Measurements from ENCODE around the gene TTYH3. TPM values are rescaled to one million over a fixed set of nuclear protein-coding genes. Genes with fewer than 3 reads are reported as not detected.

The TTYH3 gene
- total RNA-seq, 1 donor from 2014 or later = 51.7 TPM

GRCh38 chr7:2649991-2650390, 18.2 kb downstream of the TTYH3 start:
- no peaks in the 10 kb centered on the region for H3K27me3 ChIP-seq (ENCODE audit: low read depth)
- H3K27ac ChIP-seq = no peak overlapping the region
- no peaks in the 10 kb centered on the region for H3K9me3 ChIP-seq
- no peak for TF ChIP-seq CTCF (IDR thresholded peaks at IDR 0.05)
- H3K4me1 ChIP-seq = peaks cover 10% of the 10 kb centered on the region
- H3K36me3 ChIP-seq = peaks cover 44% of the 10 kb centered on the region
- DNase-seq (no peak), ATAC-seq (no peak)
- no peak overlapping the region for H3K4me3 ChIP-seq
- intact Hi-C loops (cut with DNase I) = no loop called here

GRCh38 chr7:2650451-2650850, 18.7 kb downstream of the TTYH3 start:
- peaks cover 5% of the 10 kb centered on the region for H3K4me1 ChIP-seq
- H3K27ac ChIP-seq = no peak overlapping the region
- TF ChIP-seq CTCF (IDR thresholded peaks at IDR 0.05) = no peak
- no peaks in the 10 kb centered on the region for H3K9me3 ChIP-seq
- no peaks in the 10 kb centered on the region for H3K27me3 ChIP-seq (ENCODE audit: low read depth)
- peaks cover 44% of the 10 kb centered on the region for H3K36me3 ChIP-seq
- ATAC-seq (no peak), DNase-seq (no peak)
- H3K4me3 ChIP-seq = no peak overlapping the region
- intact Hi-C loops (cut with DNase I) = no loop called here

GRCh38 chr7:2651336-2651735, 19.6 kb downstream of the TTYH3 start:
- ATAC-seq (no peak), DNase-seq (no peak)
- no peaks in the 10 kb centered on the region for H3K4me1 ChIP-seq
- no peaks in the 10 kb centered on the region for H3K27me3 ChIP-seq (ENCODE audit: low read depth)
- no peak overlapping the region for H3K27ac ChIP-seq
- TF ChIP-seq CTCF (IDR thresholded peaks at IDR 0.05) = no peak
- peaks cover 47% of the 10 kb centered on the region for H3K36me3 ChIP-seq
- H3K4me3 ChIP-seq = no peak overlapping the region
- no peaks in the 10 kb centered on the region for H3K9me3 ChIP-seq
- intact Hi-C loops (cut with DNase I) = no loop called here

GRCh38 chr7:2651847-2652735, 20.3 kb downstream of the TTYH3 start:
- Histone ChIP-seq H3K4me3 (no peak overlapping the region), H3K9me3 (no peaks in the 10 kb centered on the region), H3K36me3 (peaks cover 51% of the 10 kb centered on the region), H3K4me1 (no peaks in the 10 kb centered on the region), H3K27ac (no peak overlapping the region), H3K27me3 (ENCODE audit: low read depth) (no peaks in the 10 kb centered on the region)
- ATAC-seq = no peak
- DNase-seq = no peak
- no peak for TF ChIP-seq CTCF (IDR thresholded peaks at IDR 0.05)
- intact Hi-C loops (cut with DNase I) = no loop called here

GRCh38 chr7:2652736-2653060, 20.9 kb downstream of the TTYH3 start:
- Histone ChIP-seq H3K4me1 (no peaks in the 10 kb centered on the region), H3K9me3 (no peaks in the 10 kb centered on the region), H3K27me3 (ENCODE audit: low read depth) (no peaks in the 10 kb centered on the region), H3K36me3 (peaks cover 48% of the 10 kb centered on the region), H3K27ac (no peak overlapping the region), H3K4me3 (no peak overlapping the region)
- no peak for TF ChIP-seq CTCF (IDR thresholded peaks at IDR 0.05)
- no peak for DNase-seq
- no peak for ATAC-seq
- intact Hi-C loops (cut with DNase I) = no loop called here
